SJCRH30 (cell line): ENCODE measurements around the gene CD300A. TPM values are rescaled to one million over a fixed set of nuclear protein-coding genes. Genes with fewer than 3 reads are reported as not detected.
"Not testable (repeated sequence)": the region's sequence is repeated elsewhere in the genome, so short reads cannot be mapped to it uniquely, and the experiment has no call there.

ENCODE experiments used
- DNase-seq, 2 experiments: peaks; one replicate each; pipeline ENCODE4 v3.0.0-alpha.2; 2015 to 2020
- H3K27ac ChIP-seq: fragments of 250-450 bp; sonication (Bioruptor Pico); 2 replicates; pipeline ENCODE4 v1.5.1; 2020; ENCODE audit warnings: mild to moderate bottlenecking, moderate library complexity
- H3K27me3 ChIP-seq: fragments of 250-450 bp; sonication (Bioruptor Pico); 2 replicates; pipeline ENCODE4 v1.5.1; 2020; ENCODE audit warnings: mild to moderate bottlenecking, moderate library complexity
- H3K36me3 ChIP-seq: fragments of 250-450 bp; sonication (Bioruptor Pico); 2 replicates; pipeline ENCODE4 v1.5.1; 2020; ENCODE audit warnings: mild to moderate bottlenecking, moderate library complexity
- H3K4me1 ChIP-seq: fragments of 250-450 bp; sonication (Bioruptor Pico); 2 replicates; pipeline ENCODE4 v1.5.1; 2020; ENCODE audit warnings: mild to moderate bottlenecking, moderate library complexity
- H3K4me3 ChIP-seq: fragments of 250-450 bp; sonication (Bioruptor Pico); 2 replicates; pipeline ENCODE4 v1.5.1; 2020; ENCODE audit warnings: mild to moderate bottlenecking, moderate library complexity
- H3K9me3 ChIP-seq: fragments of 250-450 bp; sonication (Bioruptor Pico); replicated peaks from 2 replicates; pipeline ENCODE4 v1.5.1; 2020; ENCODE audit warnings: mild to moderate bottlenecking, moderate library complexity
- total RNA-seq: library from RNA; depleted of rRNA; stranded (reverse); fragments of >200 nt; shearing (Covaris generic); gene quantifications from 2 replicates; pipeline ENCODE4 v1.2.3, GENCODE V29; 2014

CD300A gene
- total RNA-seq, 1 experiment from 2014 or later = not detected

DNA sequence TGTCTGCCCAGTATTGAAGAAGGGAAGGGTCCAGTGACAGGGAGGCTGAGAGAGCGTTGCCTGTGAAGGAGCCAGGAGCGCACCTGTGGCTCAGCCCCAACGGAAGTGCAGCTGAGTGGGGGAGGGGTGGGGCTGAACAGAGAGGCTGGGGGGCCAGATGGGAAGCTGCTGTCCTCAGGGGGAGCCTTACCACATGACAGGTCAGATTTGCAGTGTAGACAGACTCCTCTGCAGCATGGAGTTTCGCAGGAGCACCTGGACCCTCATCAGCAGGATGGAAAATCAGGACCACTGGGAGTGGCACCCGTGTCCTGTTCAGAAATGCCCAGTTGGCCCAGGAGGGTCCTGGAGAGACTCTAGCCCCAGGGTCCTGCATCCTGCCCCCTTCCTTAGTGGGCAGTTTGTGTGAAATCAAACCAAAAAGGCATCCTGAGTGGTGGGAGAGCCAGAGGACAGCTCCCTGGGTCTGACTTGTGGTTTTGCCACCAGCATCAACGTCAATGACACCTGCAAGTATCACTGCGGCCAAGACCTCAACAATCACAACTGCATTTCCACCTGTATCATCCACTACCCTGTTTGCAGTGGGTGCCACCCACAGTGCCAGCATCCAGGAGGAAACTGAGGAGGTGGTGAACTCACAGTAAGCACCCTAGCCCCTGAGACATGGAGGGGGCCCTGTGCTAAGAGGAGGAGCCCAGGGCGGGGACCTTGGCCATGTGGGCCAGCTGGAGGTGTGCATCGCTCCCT is 7.8 kb downstream of the CD300A start:
- Histone ChIP-seq H3K36me3 (no peaks in the 10 kb centered on the region), H3K4me1 (no peaks in the 10 kb centered on the region), H3K27ac (no peak overlapping the region), H3K4me3 (no peak overlapping the region), H3K27me3 (0 out of 2 replicates have a peak, but pooled peaks cover 8% of the 10 kb centered on the region), H3K9me3 (peaks cover 13% of the 10 kb centered on the region)
- DNase-seq = no peak

DNA sequence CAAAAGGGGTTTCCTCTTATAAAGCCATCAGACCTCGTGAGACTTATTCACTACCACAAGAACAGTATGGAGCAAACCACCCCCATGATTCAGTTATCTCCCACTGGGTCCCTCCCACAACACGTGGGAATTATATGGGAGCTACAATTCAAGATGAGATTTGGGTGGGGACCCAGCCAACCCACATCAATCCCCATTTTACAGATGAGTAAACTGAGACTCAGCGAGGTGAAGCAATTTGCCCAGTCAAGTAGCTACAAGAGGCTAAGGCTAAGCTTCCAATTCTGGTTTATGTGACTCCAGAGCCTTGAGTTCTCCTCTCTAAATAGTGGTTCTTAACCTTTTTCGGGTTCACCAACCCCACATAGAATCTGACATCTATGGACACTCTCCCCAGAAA is 8.8 kb downstream of the CD300A start:
- Histone ChIP-seq H3K27me3 (0 out of 2 replicates have a peak, but pooled peaks cover 6% of the 10 kb centered on the region), H3K27ac (no peak overlapping the region), H3K4me1 (no peaks in the 10 kb centered on the region), H3K36me3 (no peaks in the 10 kb centered on the region), H3K9me3 (peaks cover 13% of the 10 kb centered on the region), H3K4me3 (no peak overlapping the region)
- DNase-seq = no peak

DNA sequence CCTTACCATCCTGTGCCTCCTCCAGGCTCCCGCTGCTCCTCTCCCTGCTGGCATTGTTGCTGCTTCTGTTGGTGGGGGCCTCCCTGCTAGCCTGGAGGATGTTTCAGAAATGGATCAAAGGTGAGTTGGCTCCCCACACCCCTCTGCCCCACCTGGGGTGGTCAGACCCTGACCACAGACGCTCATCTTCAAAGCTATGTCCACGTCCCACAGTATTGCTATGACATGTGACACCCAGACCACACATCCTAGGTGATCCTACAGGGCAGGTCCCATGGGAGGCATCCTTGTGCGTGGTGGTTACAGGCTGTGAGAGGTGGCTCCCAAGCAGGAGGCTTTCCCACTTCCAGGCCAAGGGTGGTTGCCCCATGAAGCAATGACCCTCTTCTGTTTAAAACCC is 11.0 kb downstream of the CD300A start:
- Histone ChIP-seq H3K4me3 (no peak overlapping the region), H3K27me3 (peaks cover 20% of the 10 kb centered on the region), H3K36me3 (no peaks in the 10 kb centered on the region), H3K27ac (no peak overlapping the region), H3K9me3 (peaks cover 13% of the 10 kb centered on the region), H3K4me1 (no peaks in the 10 kb centered on the region)
- DNase-seq = no peak

DNA sequence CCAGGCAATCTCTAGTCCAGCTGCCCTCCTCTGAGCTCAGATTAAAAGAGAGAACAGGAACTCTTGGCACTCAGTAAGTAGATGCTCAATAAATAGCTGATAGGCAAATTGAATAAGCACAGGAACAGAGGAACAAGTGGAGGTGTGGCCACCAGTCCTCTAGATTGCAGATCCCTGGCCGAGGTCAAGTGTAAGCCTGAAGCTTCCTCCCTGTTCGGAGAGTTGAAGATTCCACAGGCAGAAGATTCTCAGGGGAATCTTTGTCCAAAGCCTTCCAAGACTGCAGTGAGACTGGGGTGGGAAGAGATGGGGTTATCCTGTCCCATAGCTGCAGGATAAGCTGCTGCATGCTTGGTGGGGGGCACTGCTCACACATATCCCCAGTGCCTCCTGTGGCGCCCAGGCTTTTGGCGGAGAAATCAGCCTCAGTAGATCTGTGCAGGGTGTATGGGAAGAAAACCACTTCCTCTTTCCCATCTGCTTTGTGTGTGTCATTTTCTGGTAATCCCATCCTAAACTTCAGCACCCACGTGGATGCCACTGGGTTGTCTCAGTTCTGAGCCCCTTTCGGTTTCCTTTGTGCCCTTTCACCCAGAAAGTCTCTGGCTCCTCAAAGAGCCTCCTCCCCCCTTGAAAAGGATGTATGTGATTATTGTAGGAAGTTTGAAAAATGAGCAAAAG is 12.1 kb downstream of the CD300A start:
- DNase-seq = no peak

DNA sequence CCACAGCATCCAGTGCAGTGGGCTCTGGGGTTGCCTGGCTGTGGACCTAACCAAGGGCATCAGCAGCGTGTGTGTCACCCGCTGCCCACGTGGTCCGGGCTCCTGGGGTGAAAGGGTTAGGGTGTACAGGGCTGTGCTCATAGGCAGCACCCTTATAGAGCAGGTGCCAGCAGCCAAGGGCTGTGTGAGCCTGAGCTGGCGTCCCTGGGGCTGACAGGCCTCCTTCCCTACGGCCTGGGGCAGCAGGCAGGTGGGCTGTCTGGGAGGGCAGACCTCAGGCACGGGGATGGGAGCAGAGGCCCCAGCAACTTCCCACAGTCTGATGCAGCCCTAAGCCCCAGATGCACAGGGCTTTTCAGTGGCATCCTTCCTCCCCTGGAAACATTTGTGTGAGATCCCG is 13.9 kb downstream of the CD300A start:
- H3K27me3 ChIP-seq = peaks cover 26% of the 10 kb centered on the region
- no peaks in the 10 kb centered on the region for H3K4me1 ChIP-seq
- no peak overlapping the region for H3K27ac ChIP-seq
- no peaks in the 10 kb centered on the region for H3K36me3 ChIP-seq
- no peak for DNase-seq
- no peak overlapping the region for H3K4me3 ChIP-seq
- peaks cover 13% of the 10 kb centered on the region for H3K9me3 ChIP-seq

More for the DNA sequence above, 12.1 kb downstream of the CD300A start:
- Histone ChIP-seq H3K27ac (no peak overlapping the region), H3K4me3 (no peak overlapping the region), H3K36me3 (no peaks in the 10 kb centered on the region), H3K4me1 (no peaks in the 10 kb centered on the region), H3K9me3 (peaks cover 13% of the 10 kb centered on the region), H3K27me3 (peaks cover 26% of the 10 kb centered on the region)

DNA sequence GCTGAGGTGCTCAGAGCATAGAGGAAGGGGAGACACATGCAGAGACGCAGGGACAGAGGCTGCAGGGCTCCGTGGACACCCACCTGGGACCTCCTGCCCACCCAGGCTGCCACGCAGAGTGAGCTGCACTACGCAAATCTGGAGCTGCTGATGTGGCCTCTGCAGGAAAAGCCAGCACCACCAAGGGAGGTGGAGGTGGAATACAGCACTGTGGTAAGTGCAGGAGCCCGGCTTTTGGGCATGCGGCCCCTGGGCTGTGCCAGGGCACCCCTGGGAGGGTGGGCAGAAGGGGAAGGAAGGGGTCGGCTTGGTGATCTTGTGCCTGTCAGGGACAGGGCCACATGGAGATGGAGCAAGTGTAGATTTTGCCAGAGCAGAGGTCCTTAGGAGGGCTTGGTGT is 15.2 kb downstream of the CD300A start:
- Histone ChIP-seq H3K9me3 (0 out of 2 replicates have a peak, but pooled peaks cover 3% of the 10 kb centered on the region), H3K36me3 (no peaks in the 10 kb centered on the region), H3K4me3 (no peak overlapping the region), H3K27ac (no peak overlapping the region), H3K4me1 (no peaks in the 10 kb centered on the region), H3K27me3 (peaks cover 35% of the 10 kb centered on the region)
- no peak for DNase-seq

DNA sequence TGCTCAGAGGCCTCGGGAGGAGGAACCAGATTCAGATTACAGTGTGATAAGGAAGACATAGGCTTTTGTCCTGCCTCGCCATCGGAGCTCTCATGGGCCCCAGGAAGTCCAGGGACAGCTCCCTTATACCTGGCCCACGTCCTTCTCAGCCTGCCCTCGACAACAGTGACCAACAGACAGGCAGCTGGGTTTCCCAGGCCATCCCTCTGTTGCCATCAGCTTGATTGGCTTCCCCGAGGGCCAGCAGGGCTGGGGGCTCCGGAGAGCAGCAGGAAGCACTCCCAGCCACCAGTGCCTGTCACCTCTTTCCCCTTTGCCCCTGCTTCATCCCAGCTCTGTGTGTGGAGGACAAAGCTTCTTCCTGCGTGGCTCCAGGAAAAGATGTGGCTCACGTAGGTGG is 17.6 kb downstream of the CD300A start:
- no peak for DNase-seq
- H3K4me3 ChIP-seq = no peak overlapping the region
- H3K4me1 ChIP-seq = no peaks in the 10 kb centered on the region

DNA sequence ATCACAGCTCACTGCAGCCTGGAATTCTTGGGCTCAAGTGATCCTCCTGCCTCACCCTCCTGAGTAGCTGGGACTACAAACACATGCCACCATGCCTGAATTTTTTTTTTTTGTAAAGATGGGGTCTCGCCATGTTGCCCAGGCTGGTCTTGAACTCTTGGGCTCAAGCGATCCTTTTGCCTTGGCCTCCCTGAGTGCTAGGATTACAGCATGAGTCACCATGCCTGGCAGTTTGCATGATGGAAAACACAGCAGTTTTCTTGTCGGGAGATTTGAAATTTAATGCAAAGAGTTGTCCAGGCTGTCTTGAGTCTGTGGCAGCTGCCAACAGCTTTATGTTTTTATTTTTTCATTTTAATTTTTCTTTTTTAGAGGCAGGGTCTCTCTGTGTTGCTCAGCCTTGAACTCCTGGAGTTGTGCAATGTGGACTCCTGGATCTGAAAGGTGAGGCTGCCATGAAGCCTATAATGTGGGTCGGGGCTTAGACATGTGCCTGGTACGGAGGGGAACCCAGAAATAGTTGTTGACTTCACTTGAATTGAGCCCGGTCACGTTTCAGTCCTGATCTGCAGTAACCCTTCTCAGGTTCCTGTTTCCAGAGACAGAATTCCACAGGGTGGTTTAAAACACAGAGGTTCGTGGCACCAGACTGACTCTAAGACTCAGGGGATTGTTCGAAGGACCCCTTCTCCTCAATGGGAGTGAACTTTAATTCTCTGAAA is 18.7 kb downstream of the CD300A start:
- Histone ChIP-seq H3K27ac (no peak overlapping the region), H3K4me3 (no peak overlapping the region), H3K36me3 (no peaks in the 10 kb centered on the region)

More for the DNA sequence above, 17.6 kb downstream of the CD300A start:
- Histone ChIP-seq H3K36me3 (no peaks in the 10 kb centered on the region), H3K9me3 (no peaks in the 10 kb centered on the region), H3K27ac (no peak overlapping the region), H3K27me3 (peaks cover 37% of the 10 kb centered on the region)

DNA sequence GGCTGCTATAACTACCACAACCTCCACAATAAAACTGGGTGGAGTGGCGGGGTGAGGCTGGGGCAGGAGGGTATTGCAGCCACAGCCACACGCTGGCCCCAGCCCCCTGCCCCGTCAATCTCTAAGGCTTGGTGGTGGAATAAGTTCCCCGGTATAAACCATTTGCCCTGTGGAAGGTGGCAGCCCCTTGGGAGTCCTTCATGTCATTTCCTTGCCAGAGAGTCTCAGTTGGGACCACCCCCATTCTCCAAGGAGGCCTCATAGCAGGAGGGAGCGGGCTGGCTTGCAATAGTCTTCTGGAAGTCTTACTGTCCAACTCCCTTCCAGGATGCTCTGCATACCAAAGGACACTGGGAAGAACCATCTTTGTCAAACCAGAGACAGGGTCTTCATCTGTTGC is 19.4 kb downstream of the CD300A start:
- peaks cover 35% of the 10 kb centered on the region for H3K27me3 ChIP-seq

More for the DNA sequence above, 18.7 kb downstream of the CD300A start:
- Histone ChIP-seq H3K4me1 (no peaks in the 10 kb centered on the region), H3K9me3 (no peaks in the 10 kb centered on the region), H3K27me3 (peaks cover 35% of the 10 kb centered on the region)
- no peak for DNase-seq

DNA sequence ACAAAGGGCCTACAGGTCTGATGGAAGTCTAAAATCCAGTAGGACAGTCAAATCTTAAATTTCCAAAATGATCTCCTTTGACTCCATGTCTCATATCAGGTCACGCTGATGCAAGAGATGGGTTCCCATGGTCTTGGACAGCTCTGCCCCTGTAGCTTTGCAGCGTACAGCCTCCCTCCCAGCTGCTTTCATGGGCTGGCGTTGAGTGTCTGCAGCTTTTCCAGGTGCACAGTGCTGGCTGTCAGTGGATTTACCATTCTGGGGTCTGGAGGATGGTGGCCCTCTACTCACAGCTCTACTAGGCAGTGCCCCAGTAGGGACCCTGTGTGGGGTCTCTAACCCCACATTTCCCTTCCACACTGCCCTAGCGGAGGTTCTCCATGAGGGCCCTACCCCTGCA is 21.8 kb downstream of the CD300A start:
- not testable (repeated sequence) for DNase-seq, H3K9me3 ChIP-seq, H3K27ac ChIP-seq, H3K36me3 ChIP-seq, H3K4me1 ChIP-seq, H3K4me3 ChIP-seq
- H3K27me3 ChIP-seq = peaks cover 19% of the 10 kb centered on the region

More for the DNA sequence above, 19.4 kb downstream of the CD300A start:
- no peaks in the 10 kb centered on the region for H3K9me3 ChIP-seq
- no peak overlapping the region for H3K27ac ChIP-seq
- H3K4me3 ChIP-seq = no peak overlapping the region
- H3K36me3 ChIP-seq = no peaks in the 10 kb centered on the region
- no peak for DNase-seq
- H3K4me1 ChIP-seq = no peaks in the 10 kb centered on the region

DNA sequence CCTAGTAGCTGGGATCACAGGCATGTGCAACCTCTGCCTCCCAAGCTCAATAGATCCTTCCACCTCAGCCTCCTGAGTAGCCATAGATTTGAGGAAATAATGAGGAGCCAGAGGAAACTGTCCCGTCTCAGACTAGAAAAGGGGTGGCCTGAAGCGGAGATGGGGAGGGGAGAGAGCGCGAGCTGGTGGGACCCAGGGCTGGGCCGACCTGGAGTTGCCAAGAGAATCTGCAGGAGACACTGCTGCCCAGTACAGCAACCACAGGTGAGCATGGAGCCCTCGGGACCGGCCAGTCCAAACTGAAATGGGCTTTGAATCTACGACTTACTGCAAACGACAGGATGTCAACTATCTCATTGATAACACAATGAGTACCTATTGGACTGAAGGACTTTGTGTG is 24.3 kb downstream of the CD300A start:
- Histone ChIP-seq H3K4me1 (no peaks in the 10 kb centered on the region), H3K9me3 (no peaks in the 10 kb centered on the region), H3K4me3 (no peak overlapping the region), H3K27ac (no peak overlapping the region), H3K27me3 (peaks cover 17% of the 10 kb centered on the region), H3K36me3 (no peaks in the 10 kb centered on the region)
- no peak for DNase-seq

DNA sequence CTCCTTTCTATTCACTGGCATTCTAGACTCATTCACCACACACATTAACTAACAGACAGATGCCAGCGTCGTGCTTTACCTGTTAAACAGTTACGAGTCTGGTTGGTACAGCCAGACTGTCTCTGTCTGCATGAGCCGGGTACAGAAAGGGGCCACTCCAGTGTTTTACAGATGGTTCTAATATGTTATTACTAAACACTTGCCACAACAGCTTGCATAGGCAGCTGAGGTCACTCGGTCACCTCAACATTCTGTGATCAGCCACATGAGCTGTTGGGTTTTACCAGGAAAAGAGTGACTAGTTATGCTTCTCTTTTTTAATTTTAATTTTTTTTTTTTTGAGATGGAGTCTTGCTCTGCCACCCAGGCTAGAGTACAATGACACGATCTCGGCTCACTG is 25.2 kb downstream of the CD300A start:
- Histone ChIP-seq H3K4me3 (no peak overlapping the region), H3K27me3 (peaks cover 10% of the 10 kb centered on the region; the same call in 1 of the 2 replicates), H3K27ac (no peak overlapping the region), H3K36me3 (no peaks in the 10 kb centered on the region), H3K4me1 (no peaks in the 10 kb centered on the region), H3K9me3 (no peaks in the 10 kb centered on the region)
- DNase-seq = no peak

DNA sequence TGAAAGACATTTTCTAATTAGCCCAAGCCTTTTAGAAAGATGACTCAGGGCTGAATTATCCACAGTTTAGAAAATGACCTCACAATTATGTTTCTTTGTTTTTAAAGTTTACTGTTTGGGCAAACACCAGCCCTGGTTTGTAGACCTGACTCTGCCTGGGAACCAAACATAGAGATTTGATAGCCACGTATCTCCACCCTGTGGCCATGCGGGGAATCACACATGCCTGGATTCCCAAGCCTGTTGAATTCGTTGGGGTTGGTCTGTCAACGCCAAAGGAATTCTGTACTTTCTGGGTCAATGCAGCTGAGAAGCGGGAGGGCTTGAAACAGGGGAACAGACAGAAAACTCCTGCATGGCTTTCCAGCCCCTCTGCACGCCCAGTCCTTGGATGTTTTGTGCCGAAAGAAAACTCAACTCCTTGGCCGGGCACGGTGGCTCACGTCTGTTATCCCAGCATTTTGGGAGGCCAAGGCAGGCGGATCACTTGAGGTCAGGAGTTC is 26.9 kb downstream of the CD300A start:
- Histone ChIP-seq H3K9me3 (no peaks in the 10 kb centered on the region), H3K27me3 (peaks cover 8% of the 10 kb centered on the region), H3K27ac (no peak overlapping the region), H3K4me3 (no peak overlapping the region), H3K36me3 (no peaks in the 10 kb centered on the region), H3K4me1 (no peaks in the 10 kb centered on the region)
- peak; percentile 60 to 82 for DNase-seq

DNA sequence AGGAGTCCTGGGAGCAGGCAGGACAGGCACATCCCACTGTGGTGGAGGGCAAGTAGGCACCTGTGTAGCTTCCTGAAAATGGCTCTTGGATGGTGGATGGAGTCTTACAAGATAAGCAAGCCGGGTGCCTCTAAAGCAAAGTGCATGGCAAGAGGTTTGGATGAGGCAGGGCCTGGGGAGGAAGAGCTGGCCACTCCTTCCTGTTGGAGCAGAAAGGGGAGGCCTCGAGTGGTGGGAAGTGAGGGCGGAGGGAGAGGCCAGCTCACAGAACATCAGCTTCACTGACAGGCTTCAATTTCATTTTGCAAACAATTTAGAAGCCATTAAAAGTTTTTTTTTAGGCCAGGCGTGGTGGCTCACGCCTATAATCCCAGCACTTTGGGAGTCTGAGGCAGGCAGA is 31.0 kb downstream of the CD300A start:
- no peak for DNase-seq
- no peaks in the 10 kb centered on the region for H3K4me1 ChIP-seq
- peaks cover 3% of the 10 kb centered on the region for H3K27me3 ChIP-seq
- H3K36me3 ChIP-seq = no peaks in the 10 kb centered on the region
- no peak overlapping the region for H3K27ac ChIP-seq
- H3K4me3 ChIP-seq = no peak overlapping the region
- no peaks in the 10 kb centered on the region for H3K9me3 ChIP-seq

DNA sequence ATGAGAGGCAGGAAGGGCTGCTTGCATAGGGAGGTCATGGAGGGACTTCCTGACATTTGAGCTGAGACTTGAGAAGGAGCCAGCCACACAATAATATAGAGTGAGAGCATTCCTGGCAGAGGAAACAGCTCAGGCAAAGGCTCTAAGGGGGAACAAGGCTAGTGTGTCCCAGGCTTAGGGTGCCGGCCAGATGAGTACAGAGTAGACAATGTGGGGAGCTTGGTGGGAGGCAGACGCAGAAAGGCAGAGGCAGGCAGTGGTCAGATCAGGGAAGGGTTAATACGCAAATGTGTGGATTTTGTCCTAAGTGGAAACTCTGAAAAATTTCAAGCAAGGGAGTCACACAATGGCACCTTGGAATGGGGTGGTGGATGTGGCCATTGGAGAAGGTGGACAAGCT is 33.6 kb downstream of the CD300A start:
- Histone ChIP-seq H3K4me3 (no peak overlapping the region), H3K27me3 (peaks cover 10% of the 10 kb centered on the region), H3K4me1 (no peaks in the 10 kb centered on the region), H3K27ac (no peak overlapping the region), H3K36me3 (no peaks in the 10 kb centered on the region), H3K9me3 (no peaks in the 10 kb centered on the region)
- DNase-seq = no peak
